GM10266 (cell line): ENCODE data around the gene SEMA3E.
"Not testable (repeated sequence)": the region's sequence is repeated elsewhere in the genome, so short reads cannot be mapped to it uniquely, and the experiment has no call there.

ENCODE experiments used
- DNase-seq: peaks from one replicate; pipeline ENCODE4 v3.0.0; 2012; ENCODE audit errors: extremely low spot score
- CTCF ChIP-seq: IDR thresholded peaks from 2 replicates; pipeline ENCODE4 v1.5.1; 2012; ENCODE audit warnings: mild to moderate bottlenecking, low read depth; ENCODE audit not compliant: control insufficient read depth, insufficient read depth; ENCODE audit errors: missing control alignments

Gene SEMA3E

GRCh38 chr7:83686416-83686815 is 37.5 kb upstream of the SEMA3E start:
- TF ChIP-seq CTCF, result no peak
- DNase-seq, result no peak

- DNase-seq, result no peak
- no peak for TF ChIP-seq CTCF
Observed at GRCh38 chr7:83684928-83685327, 36.0 kb upstream of the SEMA3E start.

GRCh38 chr7:83681200-83681778 is 32.4 kb upstream of the SEMA3E start:
- TF ChIP-seq CTCF, result no peak
- DNase-seq, result no peak

GRCh38 chr7:83677180-83677866 is 28.4 kb upstream of the SEMA3E start:
- DNase-seq, result no peak
- TF ChIP-seq CTCF, result no peak

- DNase-seq, result not testable (repeated sequence)
Observed at GRCh38 chr7:83673291-83673690, 24.4 kb upstream of the SEMA3E start.

DNA sequence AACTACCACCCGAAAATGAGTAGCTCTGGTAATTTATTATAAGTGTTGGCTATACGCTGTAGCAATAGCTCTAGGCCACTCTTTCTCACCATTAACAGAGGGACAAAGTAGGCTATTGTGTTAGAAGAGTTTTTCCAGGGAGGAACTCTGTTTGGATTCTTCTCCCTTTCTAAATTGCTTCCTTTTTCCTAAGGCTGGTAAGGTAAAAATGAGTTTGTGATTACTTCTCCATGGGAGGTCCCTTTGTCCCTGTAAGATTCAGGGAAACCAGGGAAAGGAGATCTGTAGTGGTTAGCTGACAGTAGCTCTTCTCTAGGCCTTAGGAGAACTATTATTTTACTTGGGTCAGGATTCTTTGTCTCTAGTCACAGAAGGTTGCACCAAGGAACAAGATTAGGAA is 23.2 kb upstream of the SEMA3E start:
- DNase-seq, result no peak
- TF ChIP-seq CTCF, result no peak

- no peak for DNase-seq
- TF ChIP-seq CTCF, result no peak
Observed at GRCh38 chr7:83663131-83663530, 14.2 kb upstream of the SEMA3E start.

GRCh38 chr7:83658126-83658525 is 9.2 kb upstream of the SEMA3E start:
- DNase-seq, result no peak
- TF ChIP-seq CTCF, result no peak
